ENCODE measurements around the gene FTO.
A peak's percentile ranks its signal among the peaks of the same experiment; 100 is the strongest.
"Not testable (repeated sequence)": the region's sequence is repeated elsewhere in the genome, so short reads cannot be mapped to it uniquely, and the experiment has no call there.

Gene FTO

GRCh38 chr16:53872248-53873221, 168.6 kb downstream of the FTO start:
- FAIRE-seq = no peak

GRCh38 chr16:53876811-53877210, 172.9 kb downstream of the FTO start:
- no peak for FAIRE-seq

- no peak for FAIRE-seq
These were observed 174.3 kb downstream of the FTO start for GRCh38 chr16:53878216-53878615.

- no peak for FAIRE-seq
These were observed 177.4 kb downstream of the FTO start for GRCh38 chr16:53881371-53881770.

GRCh38 chr16:53882310-53882709, 178.4 kb downstream of the FTO start:
- FAIRE-seq = no peak

GRCh38 chr16:53884748-53885147, 180.8 kb downstream of the FTO start:
- no peak for FAIRE-seq

- FAIRE-seq = no peak
These were observed 182.8 kb downstream of the FTO start for GRCh38 chr16:53886482-53887378.

GRCh38 chr16:53888222-53888621, 184.3 kb downstream of the FTO start:
- no peak for FAIRE-seq

GRCh38 chr16:53890877-53891276, 186.9 kb downstream of the FTO start:
- FAIRE-seq = not testable (repeated sequence)

GRCh38 chr16:53891409-53892139, 187.6 kb downstream of the FTO start:
- no peak for FAIRE-seq

- peak; percentile 76 for FAIRE-seq
These were observed 188.2 kb downstream of the FTO start for GRCh38 chr16:53892155-53892554.

GRCh38 chr16:53893731-53894435, 189.9 kb downstream of the FTO start:
- no peak for FAIRE-seq

- no peak for FAIRE-seq
These were observed 190.7 kb downstream of the FTO start for GRCh38 chr16:53894686-53895085.

GRCh38 chr16:53895433-53895832, 191.5 kb downstream of the FTO start:
- FAIRE-seq = no peak

- no peak for FAIRE-seq
These were observed 191.9 kb downstream of the FTO start for GRCh38 chr16:53895851-53896250.

GRCh38 chr16:53896722-53897121, 192.8 kb downstream of the FTO start:
- no peak for FAIRE-seq

- FAIRE-seq = no peak
These were observed 195.0 kb downstream of the FTO start for GRCh38 chr16:53898993-53899392.

- no peak for FAIRE-seq
These were observed 195.5 kb downstream of the FTO start for GRCh38 chr16:53899431-53899830.

- no peak for FAIRE-seq
These were observed 196.7 kb downstream of the FTO start for GRCh38 chr16:53900667-53901066.

- FAIRE-seq = no peak
These were observed 197.5 kb downstream of the FTO start for GRCh38 chr16:53901408-53901807.

GRCh38 chr16:53904533-53904932, 200.6 kb downstream of the FTO start:
- no peak for FAIRE-seq

- FAIRE-seq = no peak
These were observed 201.1 kb downstream of the FTO start for GRCh38 chr16:53905028-53905427.
